GM12873 (cell line): ENCODE results near the gene NELL2.

ENCODE experiments used
- TF ChIP-seq, protein P1 (sequence below): IDR thresholded peaks from 2 replicates; pipeline ENCODE4 v1.5.1; 2012; ENCODE audit warnings: low read depth, mild to moderate bottlenecking, moderate library complexity, low read length, control low read depth; ENCODE audit not compliant: insufficient read depth; ENCODE audit errors: missing control alignments

NELL2 gene

DNA sequence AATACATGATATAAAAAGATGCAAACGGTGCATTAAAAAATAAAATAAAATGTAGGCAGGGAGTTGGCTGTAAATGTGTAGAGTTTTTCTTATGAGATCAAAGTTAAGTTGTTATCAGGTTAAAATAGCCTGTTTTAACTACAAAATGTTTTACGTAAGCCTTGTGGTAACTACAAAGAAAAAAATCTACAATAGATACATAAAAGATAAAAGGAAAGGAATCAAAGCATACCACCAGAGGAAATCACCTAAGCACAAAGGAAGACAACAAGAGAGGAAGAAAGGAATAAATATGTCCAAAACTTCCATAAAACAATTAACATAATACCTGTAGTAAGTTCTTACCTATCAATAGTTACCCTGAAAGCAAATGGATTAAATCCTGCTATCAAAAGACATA lies 12.2 kb downstream of the NELL2 start:
- TF ChIP-seq, protein P1, sequence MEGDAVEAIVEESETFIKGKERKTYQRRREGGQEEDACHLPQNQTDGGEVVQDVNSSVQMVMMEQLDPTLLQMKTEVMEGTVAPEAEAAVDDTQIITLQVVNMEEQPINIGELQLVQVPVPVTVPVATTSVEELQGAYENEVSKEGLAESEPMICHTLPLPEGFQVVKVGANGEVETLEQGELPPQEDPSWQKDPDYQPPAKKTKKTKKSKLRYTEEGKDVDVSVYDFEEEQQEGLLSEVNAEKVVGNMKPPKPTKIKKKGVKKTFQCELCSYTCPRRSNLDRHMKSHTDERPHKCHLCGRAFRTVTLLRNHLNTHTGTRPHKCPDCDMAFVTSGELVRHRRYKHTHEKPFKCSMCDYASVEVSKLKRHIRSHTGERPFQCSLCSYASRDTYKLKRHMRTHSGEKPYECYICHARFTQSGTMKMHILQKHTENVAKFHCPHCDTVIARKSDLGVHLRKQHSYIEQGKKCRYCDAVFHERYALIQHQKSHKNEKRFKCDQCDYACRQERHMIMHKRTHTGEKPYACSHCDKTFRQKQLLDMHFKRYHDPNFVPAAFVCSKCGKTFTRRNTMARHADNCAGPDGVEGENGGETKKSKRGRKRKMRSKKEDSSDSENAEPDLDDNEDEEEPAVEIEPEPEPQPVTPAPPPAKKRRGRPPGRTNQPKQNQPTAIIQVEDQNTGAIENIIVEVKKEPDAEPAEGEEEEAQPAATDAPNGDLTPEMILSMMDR: no peak

DNA sequence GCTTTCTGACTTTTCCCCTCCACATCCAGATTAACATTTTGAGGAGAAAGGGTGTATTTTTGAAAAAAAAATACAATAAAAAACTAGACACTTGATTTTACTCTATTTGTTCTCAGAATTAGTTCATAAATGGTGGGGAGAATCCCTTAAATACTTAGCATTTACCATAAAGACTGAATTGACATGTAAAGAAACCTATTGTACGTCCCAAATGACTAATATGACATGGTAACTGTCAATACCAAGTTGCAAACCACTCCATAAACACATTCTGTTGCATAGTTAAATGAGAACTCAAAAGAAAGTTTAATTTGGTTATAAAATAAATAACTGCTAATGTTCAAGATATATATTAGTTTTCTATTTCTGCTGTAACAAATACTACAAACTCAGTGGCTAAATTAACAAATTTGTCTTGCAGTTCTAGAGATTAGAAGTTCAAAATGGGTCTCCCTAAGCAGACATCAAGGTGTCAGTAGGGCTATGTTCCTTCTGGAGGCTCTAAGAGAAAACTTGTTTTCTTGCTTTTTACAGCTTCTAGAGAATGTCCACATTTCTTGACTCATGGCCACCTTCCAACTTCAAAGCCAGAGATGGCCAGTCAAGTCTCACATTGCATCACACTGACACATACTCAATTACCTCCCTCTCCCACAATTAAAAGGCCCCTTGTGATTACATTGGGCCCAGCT lies 16.0 kb downstream of the NELL2 start:
- TF ChIP-seq, protein P1: no peak

DNA sequence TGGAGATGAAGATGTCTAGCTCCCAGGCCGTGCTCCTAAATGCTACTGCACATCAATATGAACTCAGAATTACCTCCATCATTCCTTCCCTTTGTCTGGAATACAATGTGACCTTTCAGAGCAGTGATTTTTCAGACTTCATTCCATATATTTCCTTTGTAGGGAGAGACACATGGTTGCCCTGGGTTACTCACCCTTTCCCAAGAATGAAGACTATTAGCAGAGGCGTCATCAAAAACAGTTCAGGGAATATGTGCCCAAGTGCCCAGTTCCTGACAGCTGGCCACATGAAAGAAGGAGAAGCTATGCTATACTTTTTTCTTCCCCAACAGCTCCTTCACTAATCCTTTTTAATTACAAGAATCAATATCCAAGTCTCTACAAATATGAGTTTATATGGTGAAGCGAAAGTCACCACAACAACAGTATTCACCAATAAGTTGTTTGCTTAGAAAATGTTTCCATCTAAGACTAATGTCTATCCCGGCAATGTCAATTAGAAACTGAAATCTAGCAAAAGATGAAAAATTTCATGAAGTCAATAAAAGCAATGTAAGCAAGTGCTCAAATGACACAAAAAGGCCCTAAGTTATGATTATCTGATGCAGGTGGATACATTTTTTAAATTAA lies 17.8 kb downstream of the NELL2 start:
- TF ChIP-seq, protein P1: no peak

DNA sequence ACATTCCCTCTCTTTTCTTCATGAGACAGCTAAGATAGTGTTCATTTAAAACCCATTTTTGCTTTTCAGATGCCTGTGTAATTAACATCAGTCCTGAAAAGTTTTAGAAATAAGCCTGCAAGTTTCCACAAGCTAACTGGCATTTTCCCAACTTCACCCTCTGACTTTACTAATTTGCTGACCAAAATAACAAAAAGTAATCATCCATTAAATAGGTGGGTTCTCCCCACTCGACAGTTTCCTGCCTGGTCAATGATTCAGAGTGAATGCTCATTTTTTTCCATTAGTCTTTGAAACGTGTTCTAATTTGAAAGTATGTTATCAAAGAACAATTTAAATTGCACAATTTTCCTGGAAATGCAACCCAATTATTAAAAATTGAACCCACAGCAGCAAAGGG lies 23.6 kb downstream of the NELL2 start:
- TF ChIP-seq, protein P1: no peak

DNA sequence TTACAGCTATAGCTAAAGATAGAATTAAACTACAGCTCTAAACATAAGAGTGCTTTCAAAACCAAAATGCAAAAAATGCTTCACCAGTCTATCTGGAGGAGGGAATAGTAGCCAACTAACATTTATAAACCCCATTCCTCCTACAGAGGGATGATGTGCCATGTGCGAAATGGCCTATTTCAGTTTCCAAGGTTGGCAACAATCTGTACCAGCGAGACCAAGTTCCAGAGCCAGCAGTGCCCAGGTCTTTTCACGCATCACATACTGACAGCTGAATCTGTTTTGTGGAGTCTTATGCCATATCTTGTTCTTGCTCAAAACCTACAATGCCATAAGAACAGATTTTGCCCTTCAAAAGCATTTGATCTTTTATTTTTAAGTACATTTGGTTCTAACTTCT lies 24.5 kb downstream of the NELL2 start:
- TF ChIP-seq, protein P1: no peak

DNA sequence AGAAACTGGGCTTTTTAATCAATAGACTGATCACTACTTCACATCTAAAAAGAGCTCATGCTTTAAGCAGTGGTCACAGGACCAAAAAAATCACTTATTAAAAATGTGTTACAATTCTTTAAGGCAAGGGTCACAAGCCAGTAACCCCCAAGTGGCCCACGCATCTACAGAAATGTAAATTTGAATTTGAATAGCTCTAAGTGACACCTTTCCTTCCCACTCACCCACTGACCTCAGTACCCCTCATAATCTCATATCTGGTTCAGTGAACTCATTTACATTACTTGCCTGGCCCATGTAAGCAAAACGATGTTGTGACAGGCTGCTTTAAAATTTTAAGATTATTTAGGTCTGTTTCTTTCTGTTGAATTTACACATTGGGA lies 27.4 kb downstream of the NELL2 start:
- TF ChIP-seq, protein P1: no peak

DNA sequence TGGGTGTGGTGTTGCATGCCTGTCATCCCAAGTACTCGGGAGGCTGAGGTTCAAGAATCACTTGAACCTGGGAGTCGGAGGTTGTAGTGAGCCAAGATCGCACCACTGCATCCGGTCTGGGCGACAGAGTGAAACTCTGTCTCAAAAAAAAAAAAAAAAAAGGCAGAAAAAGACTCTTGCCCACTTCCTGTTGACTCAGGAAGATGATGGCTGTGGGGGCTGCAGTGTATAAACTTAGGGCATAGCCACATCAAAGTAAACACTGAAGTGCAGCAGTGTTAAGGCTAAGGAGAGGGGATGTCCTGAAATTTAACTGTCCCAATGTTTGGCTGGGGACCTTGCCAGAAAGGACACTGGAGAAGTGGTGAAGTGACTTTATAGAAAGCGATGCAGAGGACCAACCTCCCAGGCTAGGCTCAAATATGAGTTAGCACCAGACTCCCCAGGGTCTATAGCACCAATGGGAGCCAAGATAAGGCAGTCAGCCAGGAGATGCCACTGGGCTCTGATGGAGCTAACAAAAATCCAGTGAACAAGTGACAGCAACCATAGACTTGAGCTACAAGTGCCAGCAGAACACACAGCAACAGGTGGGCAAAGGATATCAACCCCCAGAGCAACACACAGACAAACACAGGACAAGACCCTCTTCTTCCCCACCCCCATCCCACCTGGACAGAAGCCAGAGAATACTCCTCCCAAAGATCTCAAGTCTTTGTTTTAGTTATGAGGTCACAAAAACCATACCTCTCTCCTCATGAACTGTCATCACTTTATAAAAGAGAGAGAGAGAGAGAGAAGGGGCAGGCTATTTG lies 28.0 kb downstream of the NELL2 start:
- TF ChIP-seq, protein P1: no peak
